GM23248 (cell line): Measurements from ENCODE around the gene ITGAV. TPM values are rescaled to one million over a fixed set of nuclear protein-coding genes. Genes with fewer than 3 reads are reported as not detected.

Source experiments
- DNase-seq: peaks from one replicate; pipeline ENCODE4 v3.0.0-alpha.2; 2015
- H2AFZ ChIP-seq: fragments of 200-600 bp; sonication (generic); 2 replicates; pipeline ENCODE4 v1.6.1; 2016; ENCODE audit warnings: antibody characterized with exemption
- H3F3A ChIP-seq: fragments of 200-600 bp; sonication (generic); 2 replicates; pipeline ENCODE4 v1.6.1; 2016; ENCODE audit warnings: mild to moderate bottlenecking, antibody characterized with exemption, mixed run types; ENCODE audit not compliant: insufficient read depth
- H3K27ac ChIP-seq: fragments of 200-600 bp; sonication (generic); 2 replicates; pipeline ENCODE4 v1.5.1; 2016; ENCODE audit warnings: mild to moderate bottlenecking
- H3K27me3 ChIP-seq: fragments of 200-600 bp; sonication (generic); replicated peaks from 2 replicates; pipeline ENCODE4 v1.6.1; 2016; ENCODE audit warnings: mild to moderate bottlenecking; ENCODE audit not compliant: insufficient read depth
- H3K36me3 ChIP-seq: fragments of 200-600 bp; sonication (generic); 2 replicates; pipeline ENCODE4 v1.6.1; 2016; ENCODE audit warnings: low read depth, mild to moderate bottlenecking
- H3K4me1 ChIP-seq: fragments of 200-600 bp; sonication (generic); 2 replicates; pipeline ENCODE4 v1.6.1; 2016; ENCODE audit warnings: mild to moderate bottlenecking; ENCODE audit not compliant: insufficient read depth
- H3K4me2 ChIP-seq: fragments of 200-600 bp; sonication (generic); one replicate; pipeline ENCODE4 v1.6.1; 2016; ENCODE audit warnings: mild to moderate bottlenecking; ENCODE audit not compliant: unreplicated experiment
- H3K4me3 ChIP-seq: fragments of 200-600 bp; sonication (generic); 2 replicates; pipeline ENCODE4 v1.5.1; 2016; ENCODE audit warnings: mild to moderate bottlenecking
- H3K79me2 ChIP-seq: fragments of 200-600 bp; sonication (generic); 2 replicates; pipeline ENCODE4 v1.6.1; 2016; ENCODE audit warnings: mild to moderate bottlenecking; ENCODE audit not compliant: insufficient read depth
- H3K9ac ChIP-seq: fragments of 200-600 bp; sonication (generic); 2 replicates; pipeline ENCODE4 v1.6.1; 2016; ENCODE audit warnings: mild to moderate bottlenecking
- H3K9me2 ChIP-seq: fragments of 200-600 bp; sonication (generic); 2 replicates; pipeline ENCODE4 v1.6.1; 2016; ENCODE audit warnings: mixed run types, mild to moderate bottlenecking, moderate library complexity; ENCODE audit not compliant: insufficient read depth
- H3K9me3 ChIP-seq: fragments of 200-600 bp; sonication (generic); one replicate; pipeline ENCODE4 v1.6.1; 2017; ENCODE audit warnings: low read depth
- H4K20me1 ChIP-seq: fragments of 200-600 bp; sonication (generic); 2 replicates; pipeline ENCODE4 v1.6.0; 2016; ENCODE audit not compliant: insufficient read depth
- EZH2 ChIP-seq: fragments of 200-600 bp; sonication (generic); IDR thresholded peaks from 2 replicates; pipeline ENCODE4 v1.6.1; 2018; ENCODE audit warnings: antibody characterized with exemption, mild to moderate bottlenecking; ENCODE audit not compliant: insufficient read depth, poor library complexity, severe bottlenecking
- EZH2phosphoT487 ChIP-seq: fragments of 200-600 bp; sonication (generic); IDR thresholded peaks from 2 replicates; pipeline ENCODE4 v1.6.1; 2018; ENCODE audit warnings: antibody characterized with exemption, moderate library complexity, mild to moderate bottlenecking, low read depth; ENCODE audit not compliant: insufficient read depth
- WGBS, 2 experiments: methylation state at CpG; one replicate each; pipeline ENCODE4 v1.1.6; 2015 to 2017; ENCODE audit warnings: low lambda C conversion rate in 2 of 2, low coverage in 1 of 2; ENCODE audit errors: missing lambda C conversion rate in 2 of 2; 5-methylcytosine and 5-hydroxymethylcytosine counted together
- in situ Hi-C: fragments of 300-500 bp; cut with MboI; formaldehyde crosslinking; loops from 2 replicates; pipeline ENCODE4 v1.15.0; 2020
- polyA plus RNA-seq: library from polyadenylated mRNA; unstranded; fragments of >200 nt; fragmentation: Nextera tagmentation; extraction: Ambion mirVana; gene quantifications from 2 replicates; pipeline ENCODE4 v1.2.1, GENCODE V29; 2016
- total RNA-seq: library from RNA; depleted of rRNA; stranded (reverse); fragments of >200 nt; shearing (Covaris generic); gene quantifications from 2 replicates; pipeline ENCODE4 v1.2.3, GENCODE V29; 2014; rRNA removed

ITGAV gene
- total and polyA plus RNA-seq, 2 experiments from 2014 or later = 61.9 to 250 TPM

DNA sequence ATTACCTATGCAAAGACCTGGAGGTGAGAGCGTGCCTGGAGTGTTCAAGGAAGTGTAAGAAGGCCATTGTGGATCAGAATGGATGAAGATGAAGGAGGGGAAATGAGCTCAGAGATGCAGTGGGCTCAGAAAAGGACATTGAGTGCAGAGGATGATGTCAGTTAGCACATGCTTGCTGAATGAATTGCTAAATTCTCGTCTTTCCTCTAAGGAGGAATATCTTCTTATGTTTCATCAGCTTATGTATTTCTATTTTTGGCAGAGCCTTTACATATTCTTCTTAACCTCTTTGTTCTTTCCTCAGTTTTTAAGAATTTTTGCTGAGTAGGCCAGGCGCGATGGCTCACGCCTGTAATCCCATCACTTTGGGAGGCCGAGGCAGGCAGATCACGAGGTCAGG lies 134.9 kb downstream of the ITGAV start:
- Histone ChIP-seq H3K27me3 (no peaks in the 10 kb centered on the region), H4K20me1 (no peaks in the 10 kb centered on the region), H3K4me3 (no peak overlapping the region), H3K9ac (no peak overlapping the region), H2AFZ (no peak overlapping the region), H3K79me2 (no peaks in the 10 kb centered on the region), H3K9me2 (no peaks in the 10 kb centered on the region), H3F3A (no peaks in the 10 kb centered on the region), H3K9me3 (no peaks in the 10 kb centered on the region), H3K27ac (no peak overlapping the region), H3K4me2 (no peak overlapping the region), H3K36me3 (no peaks in the 10 kb centered on the region), H3K4me1 (no peaks in the 10 kb centered on the region)
- in situ Hi-C loops = no loop called here
- TF ChIP-seq EZH2phosphoT487 (no peak), EZH2 (no peak)
- no peak for DNase-seq
- WGBS, 2 experiments = 84 to 85% methylated on average over 7 of the region's 7 CpGs

- Histone ChIP-seq H3K9ac (no peak overlapping the region), H3K9me3 (no peaks in the 10 kb centered on the region), H3K4me3 (no peak overlapping the region), H2AFZ (no peak overlapping the region), H3K36me3 (no peaks in the 10 kb centered on the region), H4K20me1 (no peaks in the 10 kb centered on the region), H3K79me2 (no peaks in the 10 kb centered on the region), H3K4me1 (no peaks in the 10 kb centered on the region), H3K4me2 (no peak overlapping the region), H3F3A (no peaks in the 10 kb centered on the region), H3K9me2 (no peaks in the 10 kb centered on the region), H3K27me3 (no peaks in the 10 kb centered on the region), H3K27ac (no peak overlapping the region)
- no peak for TF ChIP-seq EZH2
- no peak for TF ChIP-seq EZH2phosphoT487
- 97 to 100% methylated on average over 1 of the region's 1 CpG for WGBS, 2 experiments
- DNase-seq = no peak
- in situ Hi-C loops = no loop called here
These were observed 135.9 kb downstream of the ITGAV start for GRCh38 chr2:186725783-186726182.

DNA sequence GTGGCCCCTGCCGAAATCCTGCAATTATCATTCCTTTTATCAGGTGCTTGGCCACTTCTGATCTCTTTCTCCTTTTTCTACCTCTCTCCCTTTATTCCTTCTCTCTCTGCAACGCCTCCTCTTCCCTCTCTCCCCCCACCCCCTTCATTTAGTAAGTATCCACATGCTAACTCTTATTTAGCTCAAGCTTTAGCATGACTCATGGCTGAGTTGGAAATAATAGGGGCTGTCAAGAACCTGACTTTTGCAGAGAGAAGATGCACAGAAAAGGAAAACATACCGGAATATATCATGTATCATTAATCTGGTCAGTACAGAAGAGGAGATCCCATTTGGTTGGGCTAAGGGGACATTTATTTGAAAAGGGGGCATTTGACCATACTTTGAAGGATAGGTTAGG lies 137.1 kb downstream of the ITGAV start:
- Histone ChIP-seq H3K4me1 (no peaks in the 10 kb centered on the region), H3K4me2 (no peak overlapping the region), H3K9me3 (no peaks in the 10 kb centered on the region), H3K79me2 (no peaks in the 10 kb centered on the region), H3K36me3 (no peaks in the 10 kb centered on the region), H3K9ac (no peak overlapping the region), H3K9me2 (no peaks in the 10 kb centered on the region), H3F3A (no peaks in the 10 kb centered on the region), H4K20me1 (no peaks in the 10 kb centered on the region), H2AFZ (no peak overlapping the region), H3K27ac (no peak overlapping the region), H3K4me3 (no peak overlapping the region), H3K27me3 (no peaks in the 10 kb centered on the region)
- no peak for TF ChIP-seq EZH2
- TF ChIP-seq EZH2phosphoT487 = no peak
- 78 to 92% methylated on average over 3 of the region's 3 CpGs for WGBS, 2 experiments
- in situ Hi-C loops = no loop called here
- peak; percentile 9 for DNase-seq

GRCh38 chr2:186728631-186729030 lies 138.8 kb downstream of the ITGAV start:
- no peaks in the 10 kb centered on the region for H3K27me3 ChIP-seq
- no peak overlapping the region for H3K4me3 ChIP-seq
- no peaks in the 10 kb centered on the region for H3K79me2 ChIP-seq
- H3K9me3 ChIP-seq = no peaks in the 10 kb centered on the region
- H3K9me2 ChIP-seq = no peaks in the 10 kb centered on the region
- no peak overlapping the region for H3K9ac ChIP-seq
- H4K20me1 ChIP-seq = no peaks in the 10 kb centered on the region
- H3K4me1 ChIP-seq = no peaks in the 10 kb centered on the region
- no peak overlapping the region for H3K4me2 ChIP-seq
- H3K27ac ChIP-seq = no peak overlapping the region
- no peak for DNase-seq
- in situ Hi-C loops = no loop called here
- TF ChIP-seq EZH2phosphoT487 (no peak), EZH2 (no peak)
- no peak overlapping the region for H2AFZ ChIP-seq
- 88 to 93% methylated on average over 2 of the region's 2 CpGs for WGBS, 2 experiments
- H3K36me3 ChIP-seq = no peaks in the 10 kb centered on the region
- H3F3A ChIP-seq = no peaks in the 10 kb centered on the region

Other genes with a start within 250 kb of the ITGAV start
- 43.8 and 98.0 TPM in 2 replicates for gene ZC3H15, start 103.8 kb upstream of the ITGAV start, total RNA-seq
- 88.7 and 103 TPM in 2 replicates for gene ZC3H15, start 103.8 kb upstream of the ITGAV start, polyA plus RNA-seq
- 14.1 and 19.9 TPM in 2 replicates for gene FAM171B, start 104.0 kb downstream of the ITGAV start, total RNA-seq
- gene FAM171B, start 104.0 kb downstream of the ITGAV start, polyA plus RNA-seq = 9.5 and 9.9 TPM in 2 replicates